HepG2 (cell line): ENCODE results near the gene HDAC5. TPM values are rescaled to one million over a fixed set of nuclear protein-coding genes. Genes with fewer than 3 reads are reported as not detected.
A peak's percentile ranks its signal among the peaks of the same experiment; 100 is the strongest.

Experiments
- BCLAF1 ChIP-seq: fragments of 450-650 bp; IDR thresholded peaks from 2 replicates; pipeline ENCODE4 v1.6.1; 2017; ENCODE audit warnings: mild to moderate bottlenecking
- DMAP1 ChIP-seq: IDR thresholded peaks from 2 replicates; pipeline ENCODE4 v1.6.1; 2016
- ETV5 ChIP-seq: IDR thresholded peaks from 2 replicates; pipeline ENCODE4 v1.6.1; 2018; ENCODE audit warnings: missing biosample characterization, missing genetic modification reagents, inconsistent platforms, borderline replicate concordance
- HBP1 ChIP-seq: IDR thresholded peaks from 2 replicates; pipeline ENCODE4 v1.6.1; 2016; ENCODE audit warnings: low read depth, control low read depth
- KDM2A ChIP-seq: sonication (generic); formaldehyde crosslinking; IDR thresholded peaks from 2 replicates; pipeline ENCODE4 v1.4.0; 2020; ENCODE audit warnings: low read depth, missing genetic modification reagents, borderline replicate concordance
- KLF6 ChIP-seq: IDR thresholded peaks from 2 replicates; pipeline ENCODE4 v1.8.0; 2016; ENCODE audit warnings: missing biosample characterization, missing genetic modification reagents
- NFE2L1 ChIP-seq: sonication (generic); formaldehyde crosslinking; IDR thresholded peaks from 2 replicates; pipeline ENCODE4 v1.4.0; 2020; ENCODE audit warnings: missing genetic modification reagents, mild to moderate bottlenecking, borderline replicate concordance
- PCBP1 ChIP-seq: fragments of 200-400 bp; formaldehyde crosslinking; IDR thresholded peaks from 2 replicates; pipeline ENCODE4 v1.6.1; 2017; ENCODE audit warnings: mild to moderate bottlenecking, low read depth, low read length, borderline replicate concordance
- PHF20 ChIP-seq: sonication (generic); formaldehyde crosslinking; IDR thresholded peaks from 2 replicates; pipeline ENCODE4 v1.5.0; 2020; ENCODE audit warnings: mild to moderate bottlenecking, missing genetic modification reagents
- SCMH1 ChIP-seq: sonication (generic); formaldehyde crosslinking; IDR thresholded peaks from 2 replicates; pipeline ENCODE4 v1.9.0; 2021; ENCODE audit warnings: missing genetic modification reagents, mild to moderate bottlenecking, borderline replicate concordance
- SOX5 ChIP-seq: IDR thresholded peaks from 2 replicates; pipeline ENCODE4 v1.6.1; 2016; ENCODE audit warnings: borderline replicate concordance
- TBX3 ChIP-seq: fragments of 450-650 bp; IDR thresholded peaks from 2 replicates; pipeline ENCODE4 v1.6.1; 2017; ENCODE audit warnings: antibody characterized with exemption, mild to moderate bottlenecking, inconsistent platforms, borderline replicate concordance
- ZFP1 ChIP-seq: IDR thresholded peaks from 2 replicates; pipeline ENCODE4 v1.6.1; 2016
- ZNF232 ChIP-seq: sonication (generic); formaldehyde crosslinking; IDR thresholded peaks from 2 replicates; pipeline ENCODE4 v1.4.0; 2020; ENCODE audit warnings: missing genetic modification reagents, borderline replicate concordance
- ZNF24 ChIP-seq: fragments of 450-650 bp; IDR thresholded peaks from 2 replicates; pipeline ENCODE4 v1.6.1; 2017; ENCODE audit warnings: antibody characterized with exemption, mild to moderate bottlenecking
- ZNF3 ChIP-seq: IDR thresholded peaks from 2 replicates; pipeline ENCODE4 v1.7.0; 2017; ENCODE audit warnings: inconsistent platforms
- ZNF331 ChIP-seq: sonication (generic); formaldehyde crosslinking; IDR thresholded peaks from 2 replicates; pipeline ENCODE4 v1.4.0; 2020; ENCODE audit warnings: missing genetic modification reagents
- ZNF563 ChIP-seq: sonication (generic); formaldehyde crosslinking; IDR thresholded peaks from 2 replicates; pipeline ENCODE4 v1.8.0; 2022; ENCODE audit warnings: mild to moderate bottlenecking, moderate library complexity, missing genetic modification reagents
- ZNF629 ChIP-seq: sonication (generic); formaldehyde crosslinking; conservative IDR thresholded peaks from 2 replicates; pipeline ENCODE4 v1.5.0; 2020; ENCODE audit warnings: missing genetic modification reagents
- ZNF746 ChIP-seq: sonication (generic); formaldehyde crosslinking; IDR thresholded peaks from 2 replicates; pipeline ENCODE4 v1.8.0; 2022; ENCODE audit warnings: mild to moderate bottlenecking, missing genetic modification reagents
- polyA plus RNA-seq, 8 experiments: library from polyadenylated mRNA; depleted of rRNA in 3 of 8; stranded (reverse) in 7 of 8; unstranded in 1 of 8; fragments of >200 nt; fragmentation: Illumina TruSeq in 4 of 8; extraction: Trizol in 4 of 8; gene quantifications; 2 replicates each; pipeline versions ENCODE4 v1.2.1 to v1.2.3, GENCODE V29; 2011 to 2016; ENCODE audit warnings: low read depth in 4 of 8, missing spikeins in 1 of 8, mixed read lengths in 1 of 8; ENCODE audit not compliant: insufficient read depth in 1 of 8
- total RNA-seq, 5 experiments: library from RNA; depleted of rRNA; stranded (reverse); fragments of >200 nt; fragmentation: Illumina TruSeq; extraction: Trizol; gene quantifications; 2 replicates each; pipeline ENCODE4 v1.2.3, GENCODE V29; 2016; ENCODE audit warnings: low read depth in 1 of 5
- TF ChIP-seq, protein P1 (sequence below): sonication (generic); formaldehyde crosslinking; IDR thresholded peaks from 2 replicates; pipeline ENCODE4 v1.4.0; 2020; ENCODE audit warnings: mild to moderate bottlenecking, missing genetic modification reagents

Gene HDAC5
- total and polyA plus RNA-seq, 2 of the 13 experiments (the other 11 are each of a cell fraction or from before 2014, with no cell fraction given) = 46.4 to 85.4 TPM

- no peak for TF ChIP-seq ZNF563 (CRISPR knock-in tag)
- no peak for TF ChIP-seq ZNF232
- peak; percentile 22; the same call in 1 of the 2 replicates for TF ChIP-seq TBX3
- TF ChIP-seq HBP1 (CRISPR knock-in tag) = 0 out of 2 replicates have a peak, but pooled peaks have one; percentile 63
- TF ChIP-seq KLF6 = no peak
- 0 out of 2 replicates have a peak, but pooled peaks have one; percentile 10 for TF ChIP-seq ETV5
- TF ChIP-seq PCBP1 = 0 out of 2 replicates have a peak, but pooled peaks have one; percentile 84
- TF ChIP-seq ZNF24 = no peak
- TF ChIP-seq ZFP1 (CRISPR knock-in tag) = no peak
- TF ChIP-seq ZNF331 (CRISPR knock-in tag) = 0 out of 2 replicates have a peak, but pooled peaks have one; percentile 29
- TF ChIP-seq ZNF3 = no peak
- TF ChIP-seq ZNF629 (CRISPR knock-in tag) = no peak
- TF ChIP-seq DMAP1 (CRISPR knock-in tag) = no peak
- TF ChIP-seq, protein P1, sequence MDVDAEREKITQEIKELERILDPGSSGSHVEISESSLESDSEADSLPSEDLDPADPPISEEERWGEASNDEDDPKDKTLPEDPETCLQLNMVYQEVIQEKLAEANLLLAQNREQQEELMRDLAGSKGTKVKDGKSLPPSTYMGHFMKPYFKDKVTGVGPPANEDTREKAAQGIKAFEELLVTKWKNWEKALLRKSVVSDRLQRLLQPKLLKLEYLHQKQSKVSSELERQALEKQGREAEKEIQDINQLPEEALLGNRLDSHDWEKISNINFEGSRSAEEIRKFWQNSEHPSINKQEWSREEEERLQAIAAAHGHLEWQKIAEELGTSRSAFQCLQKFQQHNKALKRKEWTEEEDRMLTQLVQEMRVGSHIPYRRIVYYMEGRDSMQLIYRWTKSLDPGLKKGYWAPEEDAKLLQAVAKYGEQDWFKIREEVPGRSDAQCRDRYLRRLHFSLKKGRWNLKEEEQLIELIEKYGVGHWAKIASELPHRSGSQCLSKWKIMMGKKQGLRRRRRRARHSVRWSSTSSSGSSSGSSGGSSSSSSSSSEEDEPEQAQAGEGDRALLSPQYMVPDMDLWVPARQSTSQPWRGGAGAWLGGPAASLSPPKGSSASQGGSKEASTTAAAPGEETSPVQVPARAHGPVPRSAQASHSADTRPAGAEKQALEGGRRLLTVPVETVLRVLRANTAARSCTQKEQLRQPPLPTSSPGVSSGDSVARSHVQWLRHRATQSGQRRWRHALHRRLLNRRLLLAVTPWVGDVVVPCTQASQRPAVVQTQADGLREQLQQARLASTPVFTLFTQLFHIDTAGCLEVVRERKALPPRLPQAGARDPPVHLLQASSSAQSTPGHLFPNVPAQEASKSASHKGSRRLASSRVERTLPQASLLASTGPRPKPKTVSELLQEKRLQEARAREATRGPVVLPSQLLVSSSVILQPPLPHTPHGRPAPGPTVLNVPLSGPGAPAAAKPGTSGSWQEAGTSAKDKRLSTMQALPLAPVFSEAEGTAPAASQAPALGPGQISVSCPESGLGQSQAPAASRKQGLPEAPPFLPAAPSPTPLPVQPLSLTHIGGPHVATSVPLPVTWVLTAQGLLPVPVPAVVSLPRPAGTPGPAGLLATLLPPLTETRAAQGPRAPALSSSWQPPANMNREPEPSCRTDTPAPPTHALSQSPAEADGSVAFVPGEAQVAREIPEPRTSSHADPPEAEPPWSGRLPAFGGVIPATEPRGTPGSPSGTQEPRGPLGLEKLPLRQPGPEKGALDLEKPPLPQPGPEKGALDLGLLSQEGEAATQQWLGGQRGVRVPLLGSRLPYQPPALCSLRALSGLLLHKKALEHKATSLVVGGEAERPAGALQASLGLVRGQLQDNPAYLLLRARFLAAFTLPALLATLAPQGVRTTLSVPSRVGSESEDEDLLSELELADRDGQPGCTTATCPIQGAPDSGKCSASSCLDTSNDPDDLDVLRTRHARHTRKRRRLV (CRISPR knock-in tag) = no peak
- TF ChIP-seq NFE2L1 = no peak
- TF ChIP-seq ZNF746 = no peak
- TF ChIP-seq SOX5 (CRISPR knock-in tag) = peak; percentile 34; the same call in 1 of the 2 replicates
- no peak for TF ChIP-seq BCLAF1
- TF ChIP-seq PHF20 (CRISPR knock-in tag) = no peak
- TF ChIP-seq KDM2A (CRISPR knock-in tag) = peak; percentile 59; the same call in 1 of the 2 replicates
- TF ChIP-seq SCMH1 (CRISPR knock-in tag) = no peak
Observed at GRCh38 chr17:44086364-44087311, 36.8 kb downstream of the HDAC5 start (continued).
